T47D (cell line): ENCODE results near the gene TRIM52.

Experiments used
- DNase-seq, 2 experiments: peaks; one replicate each; pipeline versions ENCODE4 v3.0.0 to v3.0.0-alpha.2; 2011 to 2012; ENCODE audit warnings: low read depth in 1 of 2, low spot score in 1 of 2
- JUND ChIP-seq: IDR thresholded peaks from 2 replicates; pipeline ENCODE4 v1.6.1; 2012; ENCODE audit warnings: low read depth
- in situ Hi-C: cut with HindIII; loops from 2 replicates; pipeline ENCODE4 v1.10.0; 2016; ENCODE audit warnings: low sequenced_read_pairs, low pct_unique_long_range_greater_than_20kb

Gene TRIM52

DNA sequence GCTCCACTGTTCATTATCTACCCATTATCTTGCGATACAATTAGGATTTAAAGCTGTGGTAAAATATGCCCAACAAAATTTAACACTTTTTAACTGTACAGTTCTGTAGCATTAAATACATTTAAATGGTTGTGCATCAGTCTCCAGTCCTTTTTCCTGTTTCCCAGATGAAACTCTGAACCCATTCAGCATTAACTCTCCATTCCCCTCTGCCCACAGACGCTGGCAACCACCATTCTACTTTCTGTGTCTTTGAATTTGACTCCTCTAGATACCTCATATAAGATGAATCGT lies 53.0 kb downstream of the TRIM52 start:
- in situ Hi-C loops: no loop called here
- TF ChIP-seq JUND: no peak
- DNase-seq: no peak

GRCh38 chr5:181207214-181207959 lies 53.6 kb downstream of the TRIM52 start:
- DNase-seq: peak in 1 of 2 experiments; percentile 73
- in situ Hi-C loops: no loop called here
- no peak for TF ChIP-seq JUND

DNA sequence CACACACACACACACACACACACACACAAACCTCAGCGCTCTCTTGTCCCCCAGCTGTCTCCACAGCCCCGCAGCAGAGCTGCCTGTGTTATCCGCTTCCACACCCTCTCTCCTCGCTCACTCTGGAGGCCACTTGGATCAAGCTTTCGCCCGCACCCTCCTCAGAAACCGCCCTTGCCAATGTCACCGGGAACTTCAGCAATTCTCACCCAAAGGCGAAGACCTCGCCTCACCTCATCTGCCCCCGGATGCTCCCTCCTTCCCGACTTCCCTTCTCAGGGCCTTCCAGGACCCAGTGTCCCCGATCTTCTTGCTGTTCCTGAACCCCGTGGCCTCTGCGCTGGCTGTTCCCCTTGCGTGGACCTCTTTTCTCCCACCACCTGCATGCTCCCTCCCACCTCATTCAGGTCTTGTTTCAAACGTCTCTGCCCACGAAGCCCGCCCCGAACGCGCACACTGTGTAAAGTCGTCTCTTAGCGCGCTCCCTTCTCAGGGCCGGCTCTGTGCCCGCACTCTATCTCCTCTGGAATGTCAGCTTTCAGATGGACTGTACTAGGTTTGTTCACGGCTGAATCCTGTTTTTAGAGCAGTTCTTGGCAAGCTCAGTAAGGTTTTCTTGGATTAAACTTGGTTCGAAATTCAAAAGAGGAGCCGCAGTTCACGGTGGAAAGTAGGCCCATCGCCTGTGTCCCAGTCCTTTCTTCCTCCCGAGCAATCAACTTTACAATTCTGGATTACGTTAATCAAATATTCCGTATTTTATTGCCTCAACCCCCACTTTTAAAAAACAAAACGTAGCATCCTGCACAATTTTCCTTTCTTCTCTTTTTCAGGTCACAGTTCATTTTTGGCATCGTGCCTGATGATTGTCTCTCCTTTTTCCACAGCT lies 54.9 kb downstream of the TRIM52 start:
- DNase-seq: no peak
- in situ Hi-C loops: no loop called here
- TF ChIP-seq JUND: no peak
